GM19025 (cell line): ENCODE results near the gene CCDC7.
"Not testable (repeated sequence)": the region's sequence is repeated elsewhere in the genome, so short reads cannot be mapped to it uniquely, and the experiment has no call there.

Source experiments
- ATAC-seq: cut with Tn5 transposase; IDR thresholded peaks from one replicate; pipeline ENCODE4 v1.9.1; 2021; ENCODE audit warnings: mild to moderate bottlenecking, low read depth, moderate library complexity; ENCODE audit not compliant: unreplicated experiment

The CCDC7 gene

DNA sequence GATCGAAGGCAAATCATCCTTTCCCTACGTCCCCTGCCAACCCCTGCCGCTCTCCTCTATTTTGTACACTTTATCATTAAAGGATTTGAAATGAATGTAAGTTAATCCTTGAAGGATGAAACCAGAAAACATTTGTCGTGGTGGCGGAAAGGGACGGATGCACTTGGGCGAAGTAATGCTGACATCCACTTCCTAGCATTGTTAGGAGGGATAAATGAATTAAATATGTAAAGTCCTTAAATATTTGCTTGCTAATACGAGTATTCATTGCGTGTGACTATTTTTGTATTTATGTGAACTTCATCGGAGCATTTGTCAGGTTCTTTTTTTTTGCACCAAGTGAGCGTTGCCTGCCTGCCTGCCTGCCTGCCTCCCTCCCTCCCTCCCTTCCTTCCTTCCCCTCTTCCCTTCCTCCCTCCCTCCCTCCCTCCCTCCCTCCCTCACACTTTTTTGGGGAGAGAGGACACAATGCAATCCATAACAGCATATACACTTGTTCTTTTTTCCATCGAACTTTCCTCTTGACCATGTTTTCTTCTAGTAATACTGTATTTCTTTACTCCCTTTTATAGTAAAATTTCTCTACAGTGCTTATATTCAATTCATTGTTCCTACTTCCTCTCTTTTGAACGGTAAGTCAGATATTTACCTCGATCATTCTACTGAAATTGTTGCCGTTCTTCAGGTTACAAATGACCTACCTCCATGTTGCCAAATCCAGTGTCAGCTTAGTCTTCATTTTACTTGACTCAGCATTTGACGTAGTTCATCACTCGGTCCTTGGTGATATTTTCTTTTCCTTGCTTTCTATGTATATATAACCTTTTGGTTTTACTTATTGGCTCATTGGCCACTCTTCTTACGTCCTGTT, 831 bp downstream of the CCDC7 start:
- peak; percentile 0 for ATAC-seq

DNA sequence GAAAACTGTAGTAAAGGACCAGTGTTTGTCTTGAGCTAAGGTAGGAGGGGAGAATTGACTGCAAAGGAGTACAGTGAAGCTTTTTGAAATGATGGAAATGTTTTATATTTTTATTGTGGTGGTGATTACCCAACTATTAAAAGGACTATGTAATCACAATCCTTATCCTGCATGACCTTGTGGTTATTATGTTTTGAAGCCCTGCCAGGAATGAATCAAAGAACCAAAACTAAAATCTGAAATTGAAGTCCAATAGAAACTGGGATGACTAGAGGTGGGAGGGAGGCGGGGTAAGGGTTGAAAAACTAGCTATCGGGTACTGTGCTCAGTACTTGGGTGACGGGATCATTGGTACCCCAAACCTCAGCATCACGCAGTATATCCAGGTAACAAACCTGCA, 8.2 kb downstream of the CCDC7 start:
- no peak for ATAC-seq

DNA sequence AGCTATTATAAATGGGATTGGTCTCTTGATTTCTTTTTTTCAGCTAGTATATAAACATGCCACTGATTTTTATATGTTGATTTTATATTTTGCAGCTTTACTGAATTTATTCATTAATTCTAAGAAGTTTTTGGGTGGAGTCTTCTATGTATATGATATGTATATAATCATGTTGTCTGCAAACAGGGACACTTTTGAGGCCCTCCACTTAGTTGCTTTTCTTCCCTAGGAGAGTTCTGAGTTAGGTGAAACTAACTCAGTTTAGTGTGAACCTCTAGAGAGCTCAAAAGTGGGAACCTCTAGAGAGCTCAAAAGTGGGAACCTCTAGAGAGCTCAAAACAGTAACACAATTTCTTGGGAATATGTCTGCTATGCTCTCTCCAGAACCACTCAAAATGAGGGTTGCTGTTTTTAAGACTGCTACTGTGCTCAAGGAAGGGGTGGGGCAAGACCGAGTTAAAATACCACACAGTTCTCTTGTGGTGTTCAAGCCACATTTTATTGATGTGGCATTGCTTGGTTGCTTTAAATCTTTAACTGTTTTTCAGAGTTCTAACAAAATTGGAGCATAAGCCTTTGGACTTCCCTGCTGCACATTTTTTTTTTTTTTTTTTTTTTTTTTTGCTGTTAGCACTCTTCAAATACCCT, 13.2 kb downstream of the CCDC7 start:
- ATAC-seq = no peak

DNA sequence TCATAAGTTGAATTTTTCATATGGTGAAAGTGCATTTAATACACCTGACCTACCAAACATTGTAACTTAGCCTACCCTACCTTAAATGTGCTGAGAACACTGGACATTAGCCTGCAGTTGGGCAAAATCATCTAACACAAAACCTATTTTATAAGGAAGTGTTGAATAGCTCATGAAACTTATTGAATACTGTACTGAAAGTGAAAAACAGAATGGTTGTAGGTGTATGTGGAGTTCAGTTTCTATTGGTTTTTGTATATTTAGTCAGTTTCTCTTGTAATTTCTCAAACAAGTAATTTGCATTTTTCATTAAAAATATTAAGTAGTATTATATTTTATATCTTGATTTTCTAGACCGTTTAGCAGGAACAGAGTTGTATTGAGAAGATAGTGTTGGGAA, 15.3 kb downstream of the CCDC7 start:
- no peak for ATAC-seq

DNA sequence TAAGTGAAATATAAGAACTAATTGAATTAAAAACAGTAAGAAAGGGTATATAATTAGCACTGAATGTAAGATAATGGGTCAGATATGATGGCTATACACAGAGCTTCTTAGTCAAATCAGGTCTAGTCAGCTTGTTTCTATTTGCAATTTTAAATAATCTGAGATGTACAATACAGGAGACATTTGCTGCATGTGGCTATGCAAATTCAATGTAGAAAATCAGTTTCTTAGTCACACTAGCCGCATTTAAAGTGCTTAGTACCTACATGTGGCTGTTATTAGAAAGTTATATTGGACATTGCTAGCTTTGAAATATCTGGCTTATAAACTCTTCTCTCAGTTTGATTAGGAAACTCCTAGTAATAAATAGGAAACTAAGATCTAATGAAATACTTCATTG, 25.3 kb downstream of the CCDC7 start:
- no peak for ATAC-seq

DNA sequence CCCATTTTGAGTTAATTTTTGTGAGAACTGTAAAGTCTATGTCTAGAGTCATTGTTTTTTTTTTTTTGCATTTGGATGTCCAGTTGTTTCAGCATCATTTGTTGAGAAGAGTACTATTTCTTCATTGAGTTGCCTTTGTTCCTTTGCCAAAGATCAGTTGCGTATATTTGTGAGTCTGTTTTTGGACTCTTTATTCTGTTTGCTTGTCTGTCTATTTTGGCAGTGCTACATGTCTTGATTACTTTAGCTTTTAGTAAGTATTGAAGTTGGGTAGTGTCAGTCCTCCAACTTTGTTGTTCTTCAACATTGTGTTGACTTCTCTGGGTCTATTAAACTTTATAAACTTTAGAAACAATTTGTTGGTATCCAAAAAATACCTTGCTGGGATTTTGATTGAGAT, 31.6 kb downstream of the CCDC7 start:
- no peak for ATAC-seq

DNA sequence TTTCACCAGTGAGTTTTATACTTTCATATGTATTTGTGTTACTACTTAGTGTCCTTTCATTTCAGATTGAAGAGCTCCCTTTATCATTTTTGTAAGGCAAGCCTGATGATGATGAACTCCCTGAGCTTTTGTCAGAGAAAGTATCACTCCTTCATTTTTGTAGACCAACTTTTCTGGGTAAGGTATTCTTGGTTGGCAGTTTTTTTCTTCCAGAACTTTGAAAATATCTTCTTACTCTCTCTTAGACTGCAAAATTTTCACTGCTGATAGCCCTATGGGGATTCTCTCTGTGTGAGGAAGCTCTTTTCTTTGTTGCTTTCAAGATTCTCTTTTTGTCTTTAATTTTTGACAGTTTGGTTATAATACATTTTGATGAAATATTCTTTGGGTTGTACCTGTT, 35.7 kb downstream of the CCDC7 start:
- no peak for ATAC-seq

DNA sequence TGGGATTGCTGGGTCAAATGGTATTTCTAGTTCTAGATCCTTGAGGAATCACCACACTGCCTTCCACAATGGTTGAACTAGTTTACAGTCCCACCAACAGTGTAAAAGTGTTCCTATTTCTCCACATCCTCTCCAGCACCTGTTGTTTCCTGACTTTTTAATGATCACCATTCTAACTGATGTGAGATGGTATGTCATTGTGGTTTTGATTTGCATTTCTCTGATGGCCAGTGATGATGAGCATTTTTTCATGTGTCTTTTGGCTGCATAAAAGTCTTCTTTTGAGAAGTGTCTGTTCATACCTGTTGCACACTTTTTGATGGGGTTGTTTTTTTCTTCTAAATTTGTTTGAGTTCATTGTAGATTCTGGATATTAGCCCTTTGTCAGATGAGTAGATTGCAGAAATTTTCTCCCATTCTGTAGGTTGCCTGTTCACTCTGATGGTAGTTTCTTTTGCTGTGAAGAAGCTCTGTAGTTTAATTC, 37.1 kb downstream of the CCDC7 start:
- ATAC-seq = not testable (repeated sequence)

DNA sequence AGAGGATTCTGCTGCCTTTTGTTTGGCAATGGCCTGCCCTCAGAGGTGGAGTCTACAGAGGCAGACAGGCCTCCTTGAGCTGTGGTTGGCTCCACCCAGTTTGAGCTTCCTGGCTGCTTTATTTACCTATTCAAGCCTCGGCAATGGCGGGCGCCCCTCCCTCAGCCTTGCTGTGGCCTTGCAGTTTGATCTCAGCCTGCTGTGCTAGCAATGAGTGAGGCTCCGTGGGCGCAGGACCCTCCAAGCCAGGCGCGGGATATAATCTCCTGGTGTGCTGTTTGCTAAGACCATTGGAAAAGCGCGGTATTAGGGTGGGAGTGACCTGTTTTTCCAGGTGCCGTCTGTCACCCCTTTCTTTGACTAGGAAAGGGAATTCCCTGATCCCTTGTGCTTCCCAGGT, 42.1 kb downstream of the CCDC7 start:
- ATAC-seq = not testable (repeated sequence)

DNA sequence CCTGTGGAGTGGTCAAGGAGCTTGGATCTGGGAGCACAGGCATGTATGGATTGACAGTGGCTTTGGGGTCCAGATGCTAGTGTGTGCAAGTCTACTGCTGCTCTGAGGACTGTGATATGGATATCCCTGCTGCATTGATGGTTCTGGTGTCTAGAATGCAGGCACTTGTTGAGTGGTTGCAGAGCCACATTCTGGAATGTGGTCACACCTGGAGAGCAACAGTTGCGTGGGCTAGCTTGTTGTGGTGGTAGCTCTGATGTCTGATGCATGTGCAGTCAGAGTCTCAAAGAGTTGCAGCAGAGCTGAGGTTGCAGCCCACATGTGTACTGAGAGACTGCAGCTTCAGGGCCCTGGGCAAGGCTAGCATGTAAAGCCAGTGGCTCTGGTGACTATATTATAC, 43.2 kb downstream of the CCDC7 start:
- no peak for ATAC-seq

DNA sequence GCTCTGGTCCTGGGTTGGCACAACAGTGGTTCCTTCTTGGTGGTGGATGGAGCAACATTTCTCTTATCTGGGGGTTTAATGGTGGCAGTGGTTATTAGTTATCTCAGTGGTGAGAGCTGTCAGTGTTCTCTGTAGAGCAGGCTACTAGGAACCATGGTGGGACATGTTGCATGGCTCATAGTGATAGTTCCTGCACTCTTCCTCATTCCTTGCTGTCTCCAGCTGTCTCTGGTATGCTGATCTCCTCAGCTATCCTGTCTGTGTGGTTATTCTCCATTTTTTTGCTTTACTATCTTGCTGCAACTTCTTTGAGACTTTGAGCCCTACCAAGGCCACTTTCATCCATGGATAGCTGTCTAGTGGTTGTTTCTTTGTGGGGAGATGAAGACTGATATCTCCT, 44.0 kb downstream of the CCDC7 start:
- ATAC-seq = no peak

DNA sequence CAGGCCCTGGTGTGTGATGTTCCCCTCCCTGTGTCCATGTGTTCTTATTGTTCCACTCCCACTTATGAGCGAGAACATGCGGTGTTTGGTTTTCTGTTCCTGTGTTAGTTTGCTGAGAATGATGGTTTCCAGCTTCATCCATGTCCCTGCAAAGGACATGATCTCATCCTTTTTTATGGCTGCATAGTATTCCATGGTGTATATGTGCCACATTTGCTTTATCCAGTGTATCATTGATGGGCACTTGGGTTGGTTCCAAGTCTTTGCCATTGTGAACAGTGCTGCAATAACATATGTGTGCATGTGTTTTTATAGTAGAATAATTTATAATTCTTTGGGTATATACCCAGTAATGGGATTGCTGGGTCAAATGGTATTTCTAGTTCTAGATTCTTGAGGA, 48.6 kb downstream of the CCDC7 start:
- ATAC-seq = not testable (repeated sequence)

DNA sequence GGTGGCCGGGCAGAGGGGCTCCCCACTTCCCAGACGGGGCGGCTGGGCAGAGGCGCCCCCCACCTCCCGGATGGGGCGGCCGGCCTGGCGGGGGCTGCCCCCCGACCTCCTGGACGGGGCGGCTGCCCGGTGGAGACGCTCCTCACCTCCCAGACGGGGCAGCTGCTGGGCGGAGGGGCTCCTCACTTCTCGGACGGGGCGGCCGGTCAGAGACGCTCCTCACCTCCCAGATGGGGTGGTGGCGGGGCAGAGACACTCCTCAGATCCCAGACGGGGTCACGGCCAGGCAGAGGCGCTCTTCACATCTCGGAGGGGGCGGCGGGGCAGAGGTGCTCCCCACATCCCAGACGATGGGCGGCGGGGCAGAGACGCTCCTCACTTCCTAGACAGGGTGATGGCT, 54.2 kb downstream of the CCDC7 start:
- ATAC-seq = not testable (repeated sequence)

DNA sequence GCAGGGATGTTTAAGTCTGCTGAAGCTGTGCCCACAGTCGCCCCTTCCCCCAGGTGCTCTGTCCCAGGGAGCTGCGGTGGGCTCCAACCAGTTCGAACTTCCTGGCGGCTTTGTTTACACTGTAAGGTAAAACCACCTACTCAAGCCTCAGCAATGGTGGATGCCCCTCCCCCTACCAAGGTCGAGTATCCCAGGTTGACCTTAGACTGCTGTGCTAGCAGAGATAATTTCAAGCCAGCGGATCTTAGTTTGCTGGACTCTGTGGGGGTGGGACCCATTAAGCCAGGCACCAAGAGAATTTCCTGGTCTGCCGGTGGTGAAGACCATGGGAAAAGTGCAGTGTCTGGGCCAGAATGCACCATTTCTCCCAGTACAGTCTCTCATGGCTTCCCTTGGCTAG, 56.0 kb downstream of the CCDC7 start:
- ATAC-seq = no peak

DNA sequence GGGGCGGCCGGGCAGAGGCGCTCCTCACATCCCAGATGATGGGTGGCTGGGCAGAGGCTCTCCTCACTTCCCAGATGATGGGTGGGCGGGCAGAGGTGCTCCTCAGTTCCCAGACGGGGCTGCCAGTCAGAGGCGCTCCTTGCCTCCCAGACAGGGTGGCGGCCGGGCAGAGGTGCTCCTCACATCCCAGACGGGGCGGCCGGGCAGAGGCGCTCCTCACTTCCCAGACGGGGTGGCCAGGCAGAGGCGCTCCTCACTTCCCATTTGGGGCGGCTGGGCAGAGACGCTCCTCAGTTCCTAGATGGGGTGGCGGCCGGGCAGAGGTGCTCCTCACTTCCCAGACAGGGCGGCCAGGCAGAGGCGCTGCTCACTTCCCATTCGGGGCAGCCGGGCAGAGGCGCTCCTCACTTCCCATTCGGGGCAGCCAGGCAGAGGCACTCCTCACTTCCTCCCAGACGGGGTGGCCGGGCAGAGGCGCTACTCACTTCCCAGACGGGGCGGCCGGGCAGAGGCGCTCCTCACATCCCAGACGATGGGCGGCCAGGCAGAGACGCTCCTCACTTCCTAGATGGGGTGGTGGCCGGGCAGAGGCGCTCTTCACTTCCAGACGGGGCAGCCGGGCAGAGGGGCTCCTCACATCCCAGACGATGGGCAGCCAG, 60.0 kb downstream of the CCDC7 start:
- ATAC-seq = not testable (repeated sequence)

DNA sequence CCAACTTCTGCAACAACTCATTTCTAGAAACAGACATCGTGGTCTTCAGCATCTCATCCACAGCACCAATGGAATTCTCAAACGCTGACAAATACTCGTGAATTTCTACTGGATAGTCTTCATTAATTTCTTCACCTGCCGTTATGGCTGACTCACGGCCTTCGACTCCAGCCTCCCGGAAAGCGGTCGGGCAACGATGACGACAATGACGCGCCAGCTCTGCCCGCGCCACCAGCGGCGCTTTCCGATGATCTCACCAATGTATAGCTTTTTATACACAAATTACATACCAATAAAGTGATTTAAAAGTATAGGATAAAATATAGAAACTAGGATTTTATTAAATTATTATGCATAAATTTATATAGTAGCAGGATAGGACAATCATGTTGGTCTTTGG, 65.7 kb downstream of the CCDC7 start:
- no peak for ATAC-seq

DNA sequence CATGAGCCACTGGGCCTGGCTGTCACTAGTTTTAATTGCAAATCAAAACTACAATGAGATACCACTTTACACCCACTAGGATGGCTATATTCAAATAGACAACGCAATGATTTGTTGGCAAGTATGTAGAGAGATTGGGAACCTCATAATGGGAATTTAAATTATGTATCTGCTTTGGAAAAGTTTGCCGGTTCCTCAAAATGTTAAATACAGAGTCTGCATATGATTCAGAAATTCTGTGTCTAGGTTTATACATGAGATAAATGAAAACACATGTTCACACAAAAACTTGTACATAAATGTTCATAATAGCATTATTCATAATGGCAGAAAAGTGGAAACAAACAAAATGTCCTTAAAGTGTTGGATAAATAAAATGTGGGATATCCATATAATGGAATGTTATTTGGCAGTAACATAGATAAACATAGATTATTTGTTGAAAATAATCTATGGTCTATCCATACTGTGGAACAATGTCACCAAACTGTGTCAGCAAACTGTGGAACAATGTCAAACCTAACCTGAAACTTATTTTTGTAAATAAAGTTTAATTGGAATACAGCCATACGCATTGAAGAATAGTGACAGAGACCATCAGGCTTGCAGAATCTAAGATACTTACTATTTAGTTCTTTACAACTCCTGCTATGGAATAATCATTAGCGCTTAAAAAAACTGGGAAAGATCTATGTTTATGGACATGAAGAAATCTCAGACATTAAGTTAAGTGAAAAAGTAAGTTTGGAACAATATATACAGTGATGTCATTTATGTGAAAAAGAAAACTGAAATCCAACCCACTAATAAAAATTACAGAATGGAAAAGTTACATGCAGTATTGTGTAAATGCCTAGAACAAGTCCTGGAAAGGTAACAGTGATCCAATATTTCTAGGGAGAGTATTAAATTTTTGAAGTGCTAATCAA, 70.9 kb downstream of the CCDC7 start:
- no peak for ATAC-seq

DNA sequence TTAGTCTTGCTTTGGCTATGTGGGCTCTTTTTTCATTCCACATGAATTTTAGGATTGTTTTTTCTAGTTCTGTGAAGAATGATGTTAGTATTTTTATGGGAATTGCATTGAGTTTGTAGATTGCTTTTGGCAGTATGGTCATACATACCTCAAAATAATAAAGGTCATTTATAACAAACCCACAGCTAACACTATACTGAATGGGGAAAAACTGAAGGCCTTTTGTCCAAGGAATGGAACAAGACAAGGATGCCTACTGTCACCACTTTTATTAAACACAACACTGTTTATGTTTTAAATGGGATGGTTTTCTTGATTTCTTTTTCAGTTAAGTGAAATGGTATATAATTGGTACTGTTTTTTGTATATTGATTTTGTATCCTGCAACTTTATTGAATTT, 84.3 kb downstream of the CCDC7 start:
- ATAC-seq = no peak

DNA sequence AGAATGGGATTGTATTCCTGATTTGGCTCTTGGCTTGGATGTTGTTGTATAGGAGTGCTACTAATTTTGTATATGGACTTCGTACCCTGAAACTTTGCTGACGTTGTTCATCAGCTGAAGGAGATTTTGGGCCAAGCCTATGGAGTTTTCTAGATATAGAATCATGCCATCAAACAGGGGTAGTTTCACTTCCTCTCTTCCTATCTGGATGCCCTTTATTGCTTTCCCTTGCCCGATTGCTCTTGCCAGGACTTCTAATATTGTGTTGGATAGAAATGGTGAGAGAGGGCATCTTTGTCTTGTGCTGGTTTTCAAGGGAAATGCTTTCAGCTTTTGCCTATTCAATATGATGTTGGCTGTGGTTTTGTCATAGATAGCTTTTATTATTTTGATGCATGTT, 92.3 kb downstream of the CCDC7 start:
- ATAC-seq = no peak

DNA sequence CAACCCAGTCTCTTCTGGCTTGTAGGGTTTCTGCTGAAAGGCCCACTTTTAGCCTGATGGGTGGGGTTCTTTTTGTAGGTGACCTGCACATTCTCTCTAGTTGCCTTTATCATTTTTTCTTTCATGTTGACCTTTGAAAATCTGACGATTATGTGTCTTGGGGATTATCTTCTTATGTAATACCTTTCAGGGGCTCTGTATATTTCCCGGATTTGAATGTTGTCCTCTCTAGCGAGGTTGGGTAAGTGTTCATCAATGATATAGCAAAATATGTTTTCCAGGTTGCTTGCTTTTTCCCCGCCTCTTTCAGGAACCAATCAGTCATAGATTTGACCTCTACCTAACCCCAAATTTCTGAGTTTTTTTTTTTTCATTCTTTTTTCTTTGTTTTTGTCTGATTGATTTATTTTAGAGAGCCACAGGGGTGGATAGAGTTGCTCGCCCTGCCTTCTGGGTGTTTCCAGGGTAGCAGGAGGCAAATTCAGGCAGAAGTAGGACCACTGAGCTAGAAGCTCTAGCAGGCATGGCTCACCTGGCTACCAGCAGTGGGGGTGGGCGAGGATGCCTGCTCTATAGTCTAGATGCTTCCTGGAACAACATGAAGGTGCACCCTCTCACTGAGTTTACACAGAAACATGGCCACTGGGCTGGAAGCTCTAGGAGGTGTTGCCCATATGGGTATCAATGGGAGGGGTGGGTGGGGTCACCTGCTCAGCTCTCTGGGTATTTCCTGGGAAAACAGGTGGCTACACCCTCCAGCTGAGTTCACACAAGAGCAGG, 94.9 kb downstream of the CCDC7 start:
- no peak for ATAC-seq
